Fibroblast of lung (primary cell): ENCODE measurements around the gene SLC7A4.
"Not testable (repeated sequence)": the region's sequence is repeated elsewhere in the genome, so short reads cannot be mapped to it uniquely, and the experiment has no call there.

Source experiments
- CTCF ChIP-seq, 2 donors: IDR thresholded peaks in 1 of 2; conservative IDR thresholded peaks in 1 of 2; 1 replicate in 1 of 2; 2 replicates in 1 of 2; pipeline ENCODE4 v1.5.1; 2011 to 2012; ENCODE audit warnings: low read length in 2 of 2, control low read depth in 1 of 2, inconsistent platforms in 1 of 2, low read depth in 1 of 2, mild to moderate bottlenecking in 1 of 2
- EZH2 ChIP-seq: IDR thresholded peaks from 2 replicates; pipeline ENCODE4 v1.5.1; 2012; ENCODE audit warnings: low read length, control low read depth, mild to moderate bottlenecking; ENCODE audit errors: missing control alignments

- not testable (repeated sequence) for TF ChIP-seq CTCF (conservative IDR thresholded peaks at IDR 0.05 in 1 of 2, IDR thresholded peaks at IDR 0.05 in 1 of 2; ENCODE audit: low read depth in 1 of 2, low read length in 2 of 2); EZH2
These were observed 16.6 kb upstream of the SLC7A4 start for GRCh38 chr22:21048965-21049364.
